ENCODE data around the gene MESD. TPM values are rescaled to one million over a fixed set of nuclear protein-coding genes. Genes with fewer than 3 reads are reported as not detected.

MESD gene
- 10 to 100 TPM; 14.1 to 38.2 (median 24.7) TPM for total RNA-seq

DNA sequence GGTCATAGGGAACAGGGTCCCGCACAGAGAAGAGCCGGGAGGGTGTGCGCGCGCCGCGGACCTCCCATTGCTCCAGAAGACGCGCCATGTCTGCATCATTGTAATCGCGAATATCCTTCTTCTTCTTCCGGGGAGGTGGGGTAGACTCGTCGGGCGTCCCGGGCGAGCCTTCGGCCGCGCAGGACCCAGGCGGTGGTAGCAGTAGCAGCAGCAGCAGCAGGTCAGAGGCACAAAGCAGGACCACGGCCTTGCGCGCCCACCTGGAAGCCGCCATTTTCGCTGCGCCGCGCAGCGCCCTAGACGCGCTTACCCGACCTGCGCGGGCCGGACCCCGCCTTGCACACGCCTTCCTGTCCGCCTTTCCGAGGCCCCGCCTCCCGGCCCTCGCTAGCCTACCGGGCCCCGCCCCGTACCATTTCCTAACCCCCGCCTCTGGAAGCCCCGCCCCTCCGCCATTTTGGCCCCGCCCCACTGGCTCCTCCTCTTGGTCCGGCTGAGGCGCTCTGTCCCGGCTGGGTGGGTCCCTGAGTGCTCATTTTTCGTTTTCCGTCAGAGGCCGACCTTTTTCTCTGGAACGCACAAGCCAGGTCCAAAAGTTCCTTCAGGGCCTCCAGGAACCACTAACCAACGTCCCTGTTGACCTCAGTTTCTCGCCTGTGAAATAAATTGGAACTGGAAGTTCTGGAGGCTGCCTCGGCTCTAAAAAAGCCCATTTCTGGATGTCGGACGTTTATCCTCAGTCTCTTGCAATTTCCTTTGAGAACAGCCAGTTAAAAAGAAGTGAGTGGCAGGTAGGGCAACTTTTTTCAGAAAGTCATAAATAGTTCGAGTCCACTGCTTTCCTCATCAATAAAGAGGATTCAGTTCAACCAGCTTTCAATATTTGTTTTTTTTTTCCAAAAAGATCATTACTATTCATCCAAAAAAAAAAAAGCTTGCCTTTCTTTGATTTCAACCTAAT is at the start of gene MESD:
Gene MESD, minus strand, starts transcription at position 302 of the 961 bp plus-strand sequence. Its CDS starts 28 bp downstream, at position 274.
- Histone ChIP-seq H3K9me3 (no peaks in the 10 kb centered on the region), H3K27ac (peak within 1 kb of the TSS; percentile 92), H3K4me1 (peaks cover 54% of the 10 kb centered on the region), H3K4me3 (peak within 1 kb of the TSS; percentile 95), H3K36me3 (no peaks in the 10 kb centered on the region), H3K27me3 (no peaks in the 10 kb centered on the region)
- peak; percentile 99 for DNase-seq (ENCODE audit: low spot score in 2 of 2)
- under 1% methylated on average over 59 of the region's 63 CpGs for WGBS
- TF ChIP-seq CTCF (IDR thresholded peaks at IDR 0.05) (no peak), POLR2AphosphoS5 (IDR thresholded peaks at IDR 0.05) (peak; percentile 16 to 95 (median 63)), POLR2A (IDR thresholded peaks at IDR 0.05) (peak in 1 of 2 donors; percentile 86), EP300 (IDR thresholded peaks at IDR 0.05) (no peak)

GRCh38 chr15:81038975-81039607 is 49.5 kb upstream of the MESD start:
- Histone ChIP-seq H3K9me3 (no peaks in the 10 kb centered on the region), H3K27ac (no peak overlapping the region), H3K36me3 (no peaks in the 10 kb centered on the region), H3K4me3 (no peak overlapping the region), H3K4me1 (peaks cover 11% of the 10 kb centered on the region), H3K27me3 (no peaks in the 10 kb centered on the region)
- no peak for DNase-seq (ENCODE audit: low spot score in 2 of 2)
- WGBS = 37% methylated on average over 4 of the region's 4 CpGs
- TF ChIP-seq EP300 (IDR thresholded peaks at IDR 0.05) (no peak), POLR2A (IDR thresholded peaks at IDR 0.05) (no peak), POLR2AphosphoS5 (IDR thresholded peaks at IDR 0.05) (no peak), CTCF (IDR thresholded peaks at IDR 0.05) (no peak)

DNA sequence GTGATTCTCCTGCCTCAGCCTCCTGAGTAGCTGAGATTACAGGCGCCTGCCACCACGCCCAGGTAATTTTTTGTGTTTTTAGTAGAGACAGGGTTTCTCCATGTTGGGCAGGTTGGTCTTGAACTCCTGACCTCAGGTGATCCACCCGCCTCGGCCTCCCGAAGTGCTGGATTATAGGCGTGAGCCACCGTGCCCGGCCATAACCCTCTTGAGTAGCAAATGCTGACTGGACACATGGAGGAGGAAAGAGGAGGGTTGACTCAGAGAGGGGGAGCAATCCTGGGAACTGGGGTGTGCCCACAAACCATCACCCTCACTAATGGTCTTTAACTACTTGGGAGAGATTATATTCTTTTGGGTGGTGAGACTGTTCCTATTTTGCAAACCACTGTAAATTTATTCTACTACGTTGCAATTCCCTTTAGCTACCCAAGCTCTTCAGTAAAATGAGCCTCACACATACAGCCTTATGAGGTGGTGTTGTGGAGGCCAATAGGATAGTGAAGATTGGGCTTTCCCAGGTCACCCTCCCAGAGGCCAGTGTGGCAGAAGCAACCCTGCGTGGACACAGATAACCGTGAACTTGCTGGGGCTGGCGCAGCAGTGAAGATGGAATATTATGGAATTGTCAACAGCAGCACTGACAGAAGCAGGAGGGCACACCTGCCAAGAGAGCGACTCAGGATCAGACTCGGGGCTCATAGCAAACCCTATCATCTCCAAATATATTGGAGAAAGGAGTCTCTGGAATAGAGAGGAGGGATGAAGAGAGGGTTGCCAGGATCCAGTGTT is 48.5 kb upstream of the MESD start:
- Histone ChIP-seq H3K4me3 (no peak overlapping the region), H3K36me3 (no peaks in the 10 kb centered on the region), H3K27me3 (no peaks in the 10 kb centered on the region), H3K9me3 (no peaks in the 10 kb centered on the region), H3K4me1 (peaks cover 16% of the 10 kb centered on the region), H3K27ac (no peak overlapping the region)
- no peak for DNase-seq (ENCODE audit: low spot score in 2 of 2)
- WGBS = 92% methylated on average over 14 of the region's 14 CpGs
- TF ChIP-seq EP300 (IDR thresholded peaks at IDR 0.05) (no peak), CTCF (IDR thresholded peaks at IDR 0.05) (no peak), POLR2A (IDR thresholded peaks at IDR 0.05) (no peak), POLR2AphosphoS5 (IDR thresholded peaks at IDR 0.05) (no peak)

- H3K9me3 ChIP-seq = no peaks in the 10 kb centered on the region
- no peak for TF ChIP-seq POLR2A (IDR thresholded peaks at IDR 0.05)
- TF ChIP-seq CTCF (IDR thresholded peaks at IDR 0.05) = no peak
- TF ChIP-seq EP300 (IDR thresholded peaks at IDR 0.05) = no peak
- TF ChIP-seq POLR2AphosphoS5 (IDR thresholded peaks at IDR 0.05) = no peak
- H3K4me3 ChIP-seq = no peak overlapping the region
- H3K36me3 ChIP-seq = no peaks in the 10 kb centered on the region
- 24% methylated on average over 2 of the region's 2 CpGs for WGBS
- no peaks in the 10 kb centered on the region for H3K27me3 ChIP-seq
- peaks cover 19% of the 10 kb centered on the region for H3K4me1 ChIP-seq
- DNase-seq (ENCODE audit: low spot score in 2 of 2) = no peak
- no peak overlapping the region for H3K27ac ChIP-seq
Measured at GRCh38 chr15:81033508-81033907, 43.9 kb upstream of the MESD start.
